Glutamatergic neuron (in vitro differentiated cells): ENCODE data around the gene TRUB1. TPM values are rescaled to one million over a fixed set of nuclear protein-coding genes. Genes with fewer than 3 reads are reported as not detected.
A peak's percentile ranks its signal among the peaks of the same experiment; 100 is the strongest.

ENCODE experiments used
- DNase-seq: peaks from one replicate; pipeline ENCODE4 v3.0.0; 2022
- H3K27ac Mint-ChIP-seq: one replicate; pipeline ENCODE4 v1.8.0; 2020; ENCODE audit warnings: mild to moderate bottlenecking, mixed read lengths, inconsistent platforms; ENCODE audit not compliant: unreplicated experiment
- H3K27me3 Mint-ChIP-seq: one replicate; pipeline ENCODE4 v1.8.0; 2020; ENCODE audit warnings: mild to moderate bottlenecking, moderate library complexity, mixed read lengths, inconsistent platforms; ENCODE audit not compliant: unreplicated experiment
- H3K36me3 Mint-ChIP-seq: one replicate; pipeline ENCODE4 v1.8.0; 2020; ENCODE audit warnings: mild to moderate bottlenecking, mixed read lengths, inconsistent platforms; ENCODE audit not compliant: unreplicated experiment
- H3K4me1 Mint-ChIP-seq: one replicate; pipeline ENCODE4 v1.8.0; 2020; ENCODE audit warnings: mild to moderate bottlenecking, low read depth, mixed read lengths, inconsistent platforms; ENCODE audit not compliant: unreplicated experiment
- H3K4me3 Mint-ChIP-seq: one replicate; pipeline ENCODE4 v1.8.0; 2020; ENCODE audit warnings: mild to moderate bottlenecking, mixed read lengths, inconsistent platforms; ENCODE audit not compliant: unreplicated experiment
- H3K9me3 Mint-ChIP-seq: one replicate; pipeline ENCODE4 v1.8.0; 2020; ENCODE audit warnings: mild to moderate bottlenecking, moderate library complexity, mixed read lengths, inconsistent platforms; ENCODE audit not compliant: unreplicated experiment
- total RNA-seq: library from RNA; stranded (reverse); fragmentation: NEBNext Ultra II Directional; extraction: Animal tissue kit (Norgen Biotek cat#: 25700); gene quantifications from one replicate; pipeline ENCODE4 v1.2.1, GENCODE V29; 2021; ENCODE audit not compliant: unreplicated experiment
- TF ChIP-seq, protein P1 (sequence below): fragments of 200-600 bp; sonication (generic); IDR thresholded peaks from one replicate; pipeline ENCODE4 v1.5.0; 2021; ENCODE audit not compliant: partially characterized antibody, unreplicated experiment

TRUB1 gene
- total RNA-seq, 1 donor from 2014 or later = 32.8 TPM

- peaks cover 2% of the 10 kb centered on the region for H3K36me3 Mint-ChIP-seq
- no peak overlapping the region for H3K4me3 Mint-ChIP-seq
- H3K27me3 Mint-ChIP-seq = peaks cover 6% of the 10 kb centered on the region
- TF ChIP-seq, protein P1, sequence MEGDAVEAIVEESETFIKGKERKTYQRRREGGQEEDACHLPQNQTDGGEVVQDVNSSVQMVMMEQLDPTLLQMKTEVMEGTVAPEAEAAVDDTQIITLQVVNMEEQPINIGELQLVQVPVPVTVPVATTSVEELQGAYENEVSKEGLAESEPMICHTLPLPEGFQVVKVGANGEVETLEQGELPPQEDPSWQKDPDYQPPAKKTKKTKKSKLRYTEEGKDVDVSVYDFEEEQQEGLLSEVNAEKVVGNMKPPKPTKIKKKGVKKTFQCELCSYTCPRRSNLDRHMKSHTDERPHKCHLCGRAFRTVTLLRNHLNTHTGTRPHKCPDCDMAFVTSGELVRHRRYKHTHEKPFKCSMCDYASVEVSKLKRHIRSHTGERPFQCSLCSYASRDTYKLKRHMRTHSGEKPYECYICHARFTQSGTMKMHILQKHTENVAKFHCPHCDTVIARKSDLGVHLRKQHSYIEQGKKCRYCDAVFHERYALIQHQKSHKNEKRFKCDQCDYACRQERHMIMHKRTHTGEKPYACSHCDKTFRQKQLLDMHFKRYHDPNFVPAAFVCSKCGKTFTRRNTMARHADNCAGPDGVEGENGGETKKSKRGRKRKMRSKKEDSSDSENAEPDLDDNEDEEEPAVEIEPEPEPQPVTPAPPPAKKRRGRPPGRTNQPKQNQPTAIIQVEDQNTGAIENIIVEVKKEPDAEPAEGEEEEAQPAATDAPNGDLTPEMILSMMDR = no peak
- peaks cover 5% of the 10 kb centered on the region for H3K4me1 Mint-ChIP-seq
- no peak overlapping the region for H3K27ac Mint-ChIP-seq
- no peak for DNase-seq
- H3K9me3 Mint-ChIP-seq = peaks cover 4% of the 10 kb centered on the region
These were observed 54.3 kb downstream of the TRUB1 start for GRCh38 chr10:114992189-114992775.

DNA sequence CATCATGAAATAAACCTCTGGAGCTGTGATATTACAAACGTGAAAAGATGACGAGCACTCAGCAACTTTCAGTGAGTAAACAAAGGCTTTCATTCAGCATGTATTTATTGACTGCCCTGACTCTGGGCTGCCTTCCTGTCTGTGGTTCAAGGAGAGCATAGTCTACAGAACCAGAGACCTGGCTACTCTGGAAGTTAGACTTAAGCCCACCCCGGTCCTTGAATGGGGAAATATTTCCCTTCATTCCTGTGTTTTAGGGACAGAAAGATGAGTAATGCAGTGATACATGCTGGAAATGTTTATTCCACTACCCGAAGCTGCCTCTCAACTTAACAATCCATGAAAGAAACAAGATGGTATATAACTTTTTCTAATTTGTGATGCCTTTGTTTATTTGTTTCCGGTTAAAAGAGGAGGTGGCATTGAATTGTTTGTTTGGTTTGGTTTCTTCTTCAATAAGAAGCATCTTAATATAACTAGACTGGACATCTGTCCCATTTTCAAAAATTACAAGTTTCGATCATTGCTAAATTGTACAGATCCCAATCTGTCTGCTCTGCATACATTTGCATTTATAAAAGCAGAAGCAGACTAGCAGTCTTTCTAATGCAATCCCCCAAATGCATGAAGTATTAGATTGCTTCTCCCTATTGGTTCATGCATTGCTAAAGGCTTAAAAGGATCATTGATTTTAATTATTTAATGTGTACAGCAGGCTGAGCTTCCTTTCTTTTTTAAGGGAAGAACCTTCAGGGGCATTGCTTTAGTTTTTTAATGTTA is 57.7 kb downstream of the TRUB1 start:
- peak overlapping the region; percentile 57 for H3K27ac Mint-ChIP-seq
- H3K4me1 Mint-ChIP-seq = peaks cover 5% of the 10 kb centered on the region
- H3K27me3 Mint-ChIP-seq = peaks cover 5% of the 10 kb centered on the region

DNA sequence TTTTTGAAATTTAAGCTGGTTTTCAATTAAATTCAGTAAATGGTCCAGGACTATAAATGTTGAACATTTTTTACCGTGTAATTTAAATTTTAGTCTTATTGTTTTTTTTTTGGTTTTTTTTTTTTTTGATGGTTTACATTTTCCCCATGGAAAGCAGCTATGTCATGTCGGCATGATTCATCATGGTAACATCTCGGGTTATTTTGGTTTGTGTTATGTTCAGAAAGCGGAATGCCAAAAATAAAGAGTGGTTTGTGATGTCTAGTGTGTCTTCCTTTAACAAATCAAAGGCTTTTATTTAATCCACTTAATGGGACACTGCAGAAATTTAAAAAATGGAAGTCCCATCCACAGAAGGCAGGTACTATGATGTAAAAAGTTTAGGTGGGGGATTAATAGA is 58.5 kb downstream of the TRUB1 start:
- H3K36me3 Mint-ChIP-seq = no peaks in the 10 kb centered on the region
- TF ChIP-seq, protein P1 = no peak
- peaks cover 5% of the 10 kb centered on the region for H3K27me3 Mint-ChIP-seq
- DNase-seq = no peak
- peaks cover 5% of the 10 kb centered on the region for H3K4me1 Mint-ChIP-seq
- H3K4me3 Mint-ChIP-seq = no peak overlapping the region
- no peak overlapping the region for H3K27ac Mint-ChIP-seq
- no peaks in the 10 kb centered on the region for H3K9me3 Mint-ChIP-seq

More for the DNA sequence above, 57.7 kb downstream of the TRUB1 start:
- Mint-ChIP-seq H3K9me3 (no peaks in the 10 kb centered on the region), H3K36me3 (no peaks in the 10 kb centered on the region), H3K4me3 (no peak overlapping the region)
- TF ChIP-seq, protein P1 = no peak
- no peak for DNase-seq

- H3K27ac Mint-ChIP-seq = no peak overlapping the region
- TF ChIP-seq, protein P1 = no peak
- no peak for DNase-seq
- H3K9me3 Mint-ChIP-seq = peaks cover 2% of the 10 kb centered on the region
- H3K36me3 Mint-ChIP-seq = no peaks in the 10 kb centered on the region
- H3K4me3 Mint-ChIP-seq = no peak overlapping the region
- H3K27me3 Mint-ChIP-seq = peaks cover 5% of the 10 kb centered on the region
- peaks cover 5% of the 10 kb centered on the region for H3K4me1 Mint-ChIP-seq
These were observed 61.0 kb downstream of the TRUB1 start for GRCh38 chr10:114998993-114999392.
